ENCODE results near the gene CMTM7. TPM values are rescaled to one million over a fixed set of nuclear protein-coding genes. Genes with fewer than 3 reads are reported as not detected.

CMTM7 gene
- total RNA-seq, 1 donor from 2014 or later = 20.4 TPM

GRCh38 chr3:32353351-32353750 is 38.3 kb upstream of the CMTM7 start:
- TF ChIP-seq, protein P1, sequence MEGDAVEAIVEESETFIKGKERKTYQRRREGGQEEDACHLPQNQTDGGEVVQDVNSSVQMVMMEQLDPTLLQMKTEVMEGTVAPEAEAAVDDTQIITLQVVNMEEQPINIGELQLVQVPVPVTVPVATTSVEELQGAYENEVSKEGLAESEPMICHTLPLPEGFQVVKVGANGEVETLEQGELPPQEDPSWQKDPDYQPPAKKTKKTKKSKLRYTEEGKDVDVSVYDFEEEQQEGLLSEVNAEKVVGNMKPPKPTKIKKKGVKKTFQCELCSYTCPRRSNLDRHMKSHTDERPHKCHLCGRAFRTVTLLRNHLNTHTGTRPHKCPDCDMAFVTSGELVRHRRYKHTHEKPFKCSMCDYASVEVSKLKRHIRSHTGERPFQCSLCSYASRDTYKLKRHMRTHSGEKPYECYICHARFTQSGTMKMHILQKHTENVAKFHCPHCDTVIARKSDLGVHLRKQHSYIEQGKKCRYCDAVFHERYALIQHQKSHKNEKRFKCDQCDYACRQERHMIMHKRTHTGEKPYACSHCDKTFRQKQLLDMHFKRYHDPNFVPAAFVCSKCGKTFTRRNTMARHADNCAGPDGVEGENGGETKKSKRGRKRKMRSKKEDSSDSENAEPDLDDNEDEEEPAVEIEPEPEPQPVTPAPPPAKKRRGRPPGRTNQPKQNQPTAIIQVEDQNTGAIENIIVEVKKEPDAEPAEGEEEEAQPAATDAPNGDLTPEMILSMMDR (conservative IDR thresholded peaks at IDR 0.05) = no peak
- Mint-ChIP-seq H3K9me3 (no peaks in the 10 kb centered on the region), H3K27ac (no peak overlapping the region), H3K36me3 (no peaks in the 10 kb centered on the region), H3K27me3 (no peaks in the 10 kb centered on the region), H3K4me3 (no peak overlapping the region), H3K4me1 (ENCODE audit: unreplicated experiment) (peaks cover 20% of the 10 kb centered on the region)
- no peak for DNase-seq (ENCODE audit: extremely low spot score, unreplicated experiment)

DNA sequence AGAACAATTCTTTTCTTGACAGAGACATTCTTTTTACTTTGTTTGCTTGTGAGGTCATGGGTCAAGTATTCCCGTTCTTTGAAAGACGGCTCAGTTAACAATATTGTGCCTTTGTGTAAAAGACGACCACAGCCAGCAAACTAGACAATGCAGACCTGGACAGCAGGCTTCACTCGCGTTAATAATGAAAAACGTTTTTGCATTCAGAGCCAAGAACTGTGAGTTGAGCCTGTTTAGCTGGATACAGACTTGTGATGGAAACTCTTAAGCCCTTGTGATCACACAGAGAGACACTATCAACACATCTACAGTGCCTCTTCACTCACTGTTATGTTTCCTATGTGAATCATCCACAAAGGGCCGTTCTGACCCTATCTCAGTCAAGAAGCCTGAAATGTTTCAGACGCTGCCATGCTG is 37.3 kb upstream of the CMTM7 start:
- H3K27me3 Mint-ChIP-seq = no peaks in the 10 kb centered on the region
- H3K36me3 Mint-ChIP-seq = peaks cover 5% of the 10 kb centered on the region
- H3K9me3 Mint-ChIP-seq = no peaks in the 10 kb centered on the region
- H3K4me1 Mint-ChIP-seq (ENCODE audit: unreplicated experiment) = peaks cover 24% of the 10 kb centered on the region
- no peak for DNase-seq (ENCODE audit: extremely low spot score, unreplicated experiment)
- TF ChIP-seq, protein P1 (conservative IDR thresholded peaks at IDR 0.05) = no peak
- H3K4me3 Mint-ChIP-seq = peak overlapping the region; percentile 27
- peak overlapping the region; percentile 76 for H3K27ac Mint-ChIP-seq

DNA sequence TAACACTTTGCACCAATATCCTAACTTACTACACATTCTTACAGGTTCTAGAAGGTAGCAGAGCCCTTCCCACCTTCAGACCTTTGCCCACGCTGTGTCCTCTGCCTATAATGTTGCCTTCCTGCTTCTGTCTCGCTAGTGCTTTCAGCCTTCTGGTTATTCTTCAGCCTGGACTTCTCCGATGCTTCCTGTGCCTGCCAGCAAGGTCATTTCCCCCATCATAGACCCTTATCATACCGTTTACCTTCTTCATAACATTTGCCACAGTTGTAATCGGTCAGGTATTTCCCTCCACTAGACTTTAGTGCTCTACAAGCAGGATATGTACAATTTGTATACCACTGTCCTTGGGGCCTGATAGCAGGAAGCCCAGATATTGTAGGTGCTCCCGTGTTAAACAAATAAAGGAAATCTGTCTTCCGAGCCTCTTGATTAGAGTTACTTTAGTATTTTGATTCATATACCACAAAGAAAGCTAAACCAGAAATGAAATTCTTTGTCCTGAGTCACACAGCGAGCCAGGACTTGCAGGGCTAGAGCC is 35.8 kb upstream of the CMTM7 start:
- H3K36me3 Mint-ChIP-seq = peaks cover 5% of the 10 kb centered on the region
- peak overlapping the region; percentile 3 for H3K27ac Mint-ChIP-seq
- DNase-seq (ENCODE audit: extremely low spot score, unreplicated experiment) = no peak
- H3K4me3 Mint-ChIP-seq = no peak overlapping the region
- H3K27me3 Mint-ChIP-seq = no peaks in the 10 kb centered on the region
- H3K4me1 Mint-ChIP-seq (ENCODE audit: unreplicated experiment) = peaks cover 35% of the 10 kb centered on the region
- H3K9me3 Mint-ChIP-seq = no peaks in the 10 kb centered on the region
- TF ChIP-seq, protein P1 (conservative IDR thresholded peaks at IDR 0.05) = no peak

- peaks cover 22% of the 10 kb centered on the region for H3K4me1 Mint-ChIP-seq (ENCODE audit: unreplicated experiment)
- no peaks in the 10 kb centered on the region for H3K27me3 Mint-ChIP-seq
- H3K36me3 Mint-ChIP-seq = peaks cover 8% of the 10 kb centered on the region
- no peaks in the 10 kb centered on the region for H3K9me3 Mint-ChIP-seq
- DNase-seq (ENCODE audit: extremely low spot score, unreplicated experiment) = no peak
- TF ChIP-seq, protein P1 (conservative IDR thresholded peaks at IDR 0.05) = no peak
- H3K4me3 Mint-ChIP-seq = no peak overlapping the region
- H3K27ac Mint-ChIP-seq = no peak overlapping the region
Measured at GRCh38 chr3:32359766-32360492, 31.7 kb upstream of the CMTM7 start.

DNA sequence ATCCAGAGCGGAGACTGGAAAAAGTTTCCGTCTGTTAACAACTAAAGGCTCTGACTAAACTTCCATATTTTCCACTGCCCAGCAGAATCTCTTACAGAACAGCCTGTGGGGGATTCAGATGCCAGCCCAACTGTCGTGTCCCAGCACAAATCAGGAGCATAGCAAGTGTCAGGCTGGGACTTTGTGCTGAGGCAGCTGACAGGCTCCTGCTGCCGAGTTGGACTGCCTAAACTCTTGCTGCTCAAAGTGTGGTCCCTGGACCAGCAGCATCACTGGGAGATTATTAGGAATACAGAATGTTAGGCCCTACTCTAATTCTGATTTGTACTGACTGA is 31.2 kb upstream of the CMTM7 start:
- no peak overlapping the region for H3K27ac Mint-ChIP-seq

More for the DNA sequence above, 31.2 kb upstream of the CMTM7 start:
- Mint-ChIP-seq H3K4me3 (no peak overlapping the region), H3K36me3 (peaks cover 8% of the 10 kb centered on the region), H3K27me3 (no peaks in the 10 kb centered on the region), H3K4me1 (ENCODE audit: unreplicated experiment) (peaks cover 20% of the 10 kb centered on the region), H3K9me3 (no peaks in the 10 kb centered on the region)
- TF ChIP-seq, protein P1 (conservative IDR thresholded peaks at IDR 0.05) = no peak
- DNase-seq (ENCODE audit: extremely low spot score, unreplicated experiment) = no peak
